IMR-90 (cell line): ENCODE results near the gene NDEL1. TPM values are rescaled to one million over a fixed set of nuclear protein-coding genes. Genes with fewer than 3 reads are reported as not detected.

Experiments
- ATAC-seq: fragments of 200-7000 bp; cut with Tn5 transposase; 2 replicates; pipeline ENCODE4 v1.9.1; 2020; ENCODE audit warnings: low read depth, mild to moderate bottlenecking, moderate library complexity
- Bru-seq: library from RNA; stranded (reverse); fragments of 400-500 nt; gene quantifications from one replicate; lab custom pipeline; 2021; lab: Mats Ljungman, UMichigan
- BruChase-seq, 2 experiments: library from RNA; stranded (reverse); fragments of 400-500 nt; gene quantifications; one replicate each; lab custom pipeline; 2021; lab: Mats Ljungman, UMichigan
- BruUV-seq: library from RNA; stranded (reverse); fragments of 400-500 nt; replicated peaks from 2 replicates; lab custom pipeline; 2021; lab: Mats Ljungman, UMichigan
- CTCF ChIA-PET: fragments of 300-600 bp; formaldehyde crosslinking; extraction: SDS; loops from one replicate; lab custom pipeline; 2021; ENCODE audit warnings: antibody characterized with exemption; lab: Yijun Ruan, JAX
- POLR2A ChIA-PET: fragments of 300-600 bp; sonication (Branson Sonifier 250); formaldehyde crosslinking; loops from one replicate; lab custom pipeline; 2022; ENCODE audit warnings: antibody characterized with exemption; ENCODE audit not compliant: unreplicated experiment; lab: Charles Lee
- DNase-seq: peaks from one replicate; pipeline ENCODE4 v3.0.0; 2013
- H2AFZ ChIP-seq: replicated peaks from 2 replicates; pipeline ENCODE3; 2013; ENCODE audit warnings: low read length, mild to moderate bottlenecking; ENCODE audit not compliant: poor library complexity
- H2AK5ac ChIP-seq: 2 replicates; pipeline ENCODE4 v1.6.1; 2013; ENCODE audit warnings: low read depth, low read length, inconsistent platforms
- H2AK9ac ChIP-seq: replicated peaks from 2 replicates; pipeline ENCODE3; 2013; ENCODE audit warnings: mild to moderate bottlenecking, low read depth, low read length, moderate library complexity; ENCODE audit not compliant: poor library complexity
- H2BK120ac ChIP-seq: 2 replicates; pipeline ENCODE4 v1.6.1; 2013; ENCODE audit warnings: low read depth, low read length, inconsistent platforms
- H2BK15ac ChIP-seq: 3 replicates; pipeline ENCODE4 v1.6.1; 2013; ENCODE audit warnings: low read depth, low read length, inconsistent platforms
- H2BK20ac ChIP-seq: 2 replicates; pipeline ENCODE4 v1.6.1; 2013; ENCODE audit warnings: low read depth, mild to moderate bottlenecking, inconsistent platforms, low read length, moderate library complexity
- H2BK5ac ChIP-seq: 2 replicates; pipeline ENCODE4 v1.6.1; 2013; ENCODE audit warnings: mild to moderate bottlenecking, low read depth, low read length, inconsistent platforms; ENCODE audit not compliant: poor library complexity, severe bottlenecking
- H3K14ac ChIP-seq: replicated peaks from 2 replicates; pipeline ENCODE4 v1.6.1; 2013; ENCODE audit warnings: low read depth, low read length, inconsistent platforms
- H3K18ac ChIP-seq: 2 replicates; pipeline ENCODE4 v1.6.1; 2013; ENCODE audit warnings: low read depth, low read length, control low read depth
- H3K23ac ChIP-seq: 2 replicates; pipeline ENCODE4 v1.6.1; 2013; ENCODE audit warnings: low read depth, low read length, inconsistent platforms
- H3K27ac ChIP-seq: 2 replicates; pipeline ENCODE4 v1.5.1; 2013; ENCODE audit warnings: mild to moderate bottlenecking, control low read depth, low read length; ENCODE audit not compliant: insufficient read depth
- H3K27me3 ChIP-seq: 2 replicates; pipeline ENCODE4 v1.6.1; 2013; ENCODE audit warnings: low read length; ENCODE audit not compliant: control insufficient read depth, insufficient read depth
- H3K36me3 ChIP-seq: 2 replicates; pipeline ENCODE4 v1.6.1; 2013; ENCODE audit warnings: low read length, mixed read lengths; ENCODE audit not compliant: control insufficient read depth, insufficient read depth
- H3K4ac ChIP-seq: 2 replicates; pipeline ENCODE4 v1.6.1; 2013; ENCODE audit warnings: low read depth, low read length, inconsistent platforms
- H3K4me1 ChIP-seq: 2 replicates; pipeline ENCODE4 v1.6.1; 2013; ENCODE audit warnings: low read length, mixed read lengths; ENCODE audit not compliant: control insufficient read depth, insufficient read depth
- H3K4me2 ChIP-seq: 2 replicates; pipeline ENCODE4 v1.6.1; 2013; ENCODE audit warnings: low read depth, mild to moderate bottlenecking, control low read depth, low read length, moderate library complexity
- H3K4me3 ChIP-seq: 2 replicates; pipeline ENCODE4 v1.5.1; 2013; ENCODE audit warnings: low read depth, mild to moderate bottlenecking, control low read depth, low read length, moderate library complexity; ENCODE audit not compliant: insufficient read depth
- H3K56ac ChIP-seq: 2 replicates; pipeline ENCODE4 v1.6.1; 2013; ENCODE audit warnings: low read length, inconsistent platforms; ENCODE audit not compliant: insufficient read depth; ENCODE audit errors: extremely low read depth
- H3K79me1 ChIP-seq, 2 experiments: 2 replicates each; pipeline ENCODE4 v1.6.1; 2013; ENCODE audit warnings: low read length in 2 of 2, inconsistent platforms in 1 of 2, low read depth in 1 of 2
- H3K9ac ChIP-seq: 2 replicates; pipeline ENCODE4 v1.6.1; 2013; ENCODE audit warnings: low read depth, low read length, control low read depth
- H3K9me1 ChIP-seq: 2 replicates; pipeline ENCODE4 v1.6.1; 2013; ENCODE audit warnings: low read length, inconsistent platforms; ENCODE audit not compliant: insufficient read depth
- H3K9me3 ChIP-seq: 2 replicates; pipeline ENCODE4 v1.6.1; 2013; ENCODE audit warnings: low read length; ENCODE audit not compliant: control insufficient read depth, insufficient read depth
- H4K20me1 ChIP-seq: 2 replicates; pipeline ENCODE4 v1.6.1; 2013; ENCODE audit warnings: low read length, inconsistent platforms; ENCODE audit not compliant: insufficient read depth
- H4K5ac ChIP-seq: 2 replicates; pipeline ENCODE4 v1.6.1; 2013; ENCODE audit warnings: mild to moderate bottlenecking, low read depth, low read length, control low read depth
- H4K8ac ChIP-seq, 2 experiments: 2 replicates each; pipeline ENCODE4 v1.6.1; 2013; ENCODE audit warnings: low read depth in 2 of 2, low read length in 2 of 2, control low read depth in 1 of 2, inconsistent platforms in 1 of 2
- H4K91ac ChIP-seq: 2 replicates; pipeline ENCODE4 v1.6.1; 2013; ENCODE audit warnings: low read depth, low read length, inconsistent platforms; ENCODE audit not compliant: insufficient read depth
- BHLHE40 ChIP-seq: fragments of 150-350 bp; IDR thresholded peaks from 2 replicates; pipeline ENCODE4 v1.6.1; 2016; ENCODE audit warnings: mild to moderate bottlenecking, low read depth, low read length
- CEBPB ChIP-seq: IDR thresholded peaks from 2 replicates; pipeline ENCODE4 v1.6.1; 2012; ENCODE audit warnings: low read depth, low read length, improper control_type of control experiment
- MAFK ChIP-seq: IDR thresholded peaks from 2 replicates; pipeline ENCODE4 v1.6.1; 2012; ENCODE audit warnings: low read depth, low read length, improper control_type of control experiment
- MAZ ChIP-seq: IDR thresholded peaks from 2 replicates; pipeline ENCODE4 v1.6.1; 2012; ENCODE audit warnings: low read depth, mild to moderate bottlenecking, low read length, improper control_type of control experiment, moderate library complexity, borderline replicate concordance
- MXI1 ChIP-seq: IDR thresholded peaks from 2 replicates; pipeline ENCODE4 v1.6.1; 2012; ENCODE audit warnings: low read depth, mild to moderate bottlenecking, low read length, moderate library complexity, borderline replicate concordance
- POLR2A ChIP-seq: IDR thresholded peaks from 2 replicates; pipeline ENCODE4 v1.6.1; 2012; ENCODE audit warnings: mild to moderate bottlenecking, low read depth, low read length
- USF2 ChIP-seq: fragments of 150-350 bp; IDR thresholded peaks from 2 replicates; pipeline ENCODE4 v1.6.1; 2017; ENCODE audit warnings: mild to moderate bottlenecking, antibody characterized with exemption, low read length, low read depth
- WGBS, 2 experiments: methylation state at CpG; one replicate each; pipeline versions ENCODE4 v1.1.5 to v1.1.7; 2013; ENCODE audit warnings: missing lambda C conversion rate in 2 of 2; ENCODE audit not compliant: insufficient read length in 1 of 2; ENCODE audit errors: extremely low coverage in 2 of 2; 5-methylcytosine and 5-hydroxymethylcytosine counted together
- dilution Hi-C: fragments of 300-500 bp; cut with HindIII; formaldehyde crosslinking; loops from one replicate; pipeline ENCODE4 v1.14.3; 2018; ENCODE audit warnings: low sequenced_read_pairs; ENCODE audit not compliant: unreplicated experiment
- in situ Hi-C: fragments of 300-500 bp; cut with MboI; formaldehyde crosslinking; loops from 3 replicates; pipeline ENCODE4 v1.14.3; 2019; ENCODE audit warnings: low sequenced_read_pairs, inconsistent platforms, mixed read lengths
- intact Hi-C: fragments of 100-400 bp; cut with micrococcal nuclease; formaldehyde crosslinking; loops from 2 replicates; pipeline ENCODE4 v1.10.0; 2022
- long read RNA-seq: library from polyadenylated mRNA; unstranded; transcript quantifications from one replicate; pipeline ENCODE4 v2.0.0, GENCODE V29; 2021; ENCODE audit not compliant: unreplicated experiment
- polyA plus RNA-seq, 3 experiments: library from polyadenylated mRNA; depleted of rRNA; stranded (reverse); fragments of >200 nt; gene quantifications; 2 replicates each; pipeline ENCODE4 v1.2.3, GENCODE V29; 2012; ENCODE audit warnings: low replicate concordance in 1 of 3
- total RNA-seq: library from RNA; depleted of rRNA; stranded (reverse); fragments of >200 nt; gene quantifications from 2 replicates; pipeline ENCODE4 v1.2.3, GENCODE V29; 2012; rRNA removed

NDEL1 gene, protein sequence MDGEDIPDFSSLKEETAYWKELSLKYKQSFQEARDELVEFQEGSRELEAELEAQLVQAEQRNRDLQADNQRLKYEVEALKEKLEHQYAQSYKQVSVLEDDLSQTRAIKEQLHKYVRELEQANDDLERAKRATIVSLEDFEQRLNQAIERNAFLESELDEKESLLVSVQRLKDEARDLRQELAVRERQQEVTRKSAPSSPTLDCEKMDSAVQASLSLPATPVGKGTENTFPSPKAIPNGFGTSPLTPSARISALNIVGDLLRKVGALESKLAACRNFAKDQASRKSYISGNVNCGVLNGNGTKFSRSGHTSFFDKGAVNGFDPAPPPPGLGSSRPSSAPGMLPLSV
- total RNA-seq (28.9 and 40.3 TPM in 2 replicates), polyA plus RNA-seq (2012; rRNA removed) (95.6 and 97.7 TPM in 2 replicates), Bru-seq, nascent RNA (percentile 97 among the genes with signal in this experiment), BruChase-seq, experiment 1, labeled RNA remaining after a 6-hour chase (percentile 90 among the genes with signal in this experiment), BruChase-seq, experiment 2, labeled RNA remaining after a 2-hour chase (percentile 95 among the genes with signal in this experiment)
- 53.9 and 88.1 TPM in 2 replicates for polyA plus RNA-seq (2012; cell fraction: cytosol; rRNA removed)
- 152 and 190 TPM in 2 replicates for polyA plus RNA-seq (2012; cell fraction: nucleus; rRNA removed; ENCODE audit: low replicate concordance)
- long read RNA-seq, transcript NDEL1-203 (10 exons, 1,858 nt), result minor isoform, 14 of 46 reads
- long read RNA-seq, transcript NDEL1-201 (9 exons, 2,372 nt), result major isoform, 15 of 46 reads
- long read RNA-seq, transcript NDEL1-204 (1 exons, 3,927 nt), result minor isoform, 10 of 46 reads
- long read RNA-seq, partial matches to known transcripts, result 4 of 46 reads
- long read RNA-seq, other reads (novel, unspliced or antisense), result 3 of 46 reads

- peak within 1 kb of the TSS; percentile 89 for H3K4me2 ChIP-seq
- CTCF ChIA-PET, result interaction anchor here (0.5 to 1.2 kb wide), 2 partner anchors 25 to 46 kb away, joined by 5 to 7 read pairs; no protein-coding TSS in a partner anchor
- peak within 1 kb of the TSS; percentile 84 for H4K5ac ChIP-seq
- H2BK120ac ChIP-seq, result 0 out of 2 replicates have a peak within 1 kb of the TSS, but pooled peaks have one; percentile 6
- intact Hi-C loops, result loop anchor here (1.0 kb wide), 1 partner anchor 52 kb away; the partner anchor contains the start of gene RPL26
- peak within 1 kb of the TSS; percentile 77 for H3K4me3 ChIP-seq
- H2AFZ ChIP-seq, result peak within 1 kb of the TSS; percentile 95
- H4K20me1 ChIP-seq, result peaks cover 42% of the 10 kb centered on the region
- no peaks in the 10 kb centered on the region for H3K4me1 ChIP-seq
- BruUV-seq, result no TSS peak
- H3K9me3 ChIP-seq, result no peaks in the 10 kb centered on the region
- H3K27me3 ChIP-seq, result no peaks in the 10 kb centered on the region
- peak within 1 kb of the TSS; percentile 87 for H3K56ac ChIP-seq
- peak within 1 kb of the TSS; percentile 98 for H2AK9ac ChIP-seq
- H3K14ac ChIP-seq, result peak within 1 kb of the TSS; percentile 85
- peaks cover 5% of the 10 kb centered on the region for H3K36me3 ChIP-seq
- peak within 1 kb of the TSS; percentile 90 for H3K27ac ChIP-seq
- peak within 1 kb of the TSS; percentile 95 for H3K9ac ChIP-seq
- H2BK20ac ChIP-seq, result no peak within 1 kb of the TSS
- 0% methylated on average over 41 of the region's 68 CpGs; no CpG with 5 or more reads in 1 of the 2 experiments for WGBS, 2 experiments
- POLR2A ChIA-PET, result interaction anchor here (0.6 to 1.1 kb wide), 2 partner anchors 15 to 43 kb away, joined by 4 to 6 read pairs; no protein-coding TSS in a partner anchor
- peaks cover 0 to 18% of the 10 kb centered on the region in 2 experiments; a peak in 2 of 4 replicates for H3K79me1 ChIP-seq
- H3K18ac ChIP-seq, result peak within 1 kb of the TSS; percentile 33
- peak within 1 kb of the TSS; percentile 72 to 90 for H4K8ac ChIP-seq
- DNase-seq (peak; percentile 97), ATAC-seq (peak; percentile 97)
- peak within 1 kb of the TSS; percentile 78 for H4K91ac ChIP-seq
- H2AK5ac ChIP-seq, result peak within 1 kb of the TSS; percentile 65
- peaks cover 2% of the 10 kb centered on the region; the same call in 1 of the 2 replicates for H3K9me1 ChIP-seq
- in situ Hi-C loops, result no loop called here
- peak within 1 kb of the TSS; percentile 82 for H2BK5ac ChIP-seq
- dilution Hi-C loops, result no loop called here
- H2BK15ac ChIP-seq, result 0 out of 3 replicates have a peak within 1 kb of the TSS, but pooled peaks have one; percentile 12
- peak within 1 kb of the TSS; percentile 82 for H3K4ac ChIP-seq
- TF ChIP-seq BHLHE40, result no peak
- TF ChIP-seq USF2, result peak; percentile 24; the same call in 1 of the 2 replicates
- TF ChIP-seq MAFK, result no peak
- peak; percentile 68 for TF ChIP-seq CEBPB
- peak; percentile 80; the same call in 1 of the 2 replicates for TF ChIP-seq MAZ
- peak; percentile 98 for TF ChIP-seq POLR2A
- peak; percentile 91; the same call in 1 of the 2 replicates for TF ChIP-seq MXI1
- H3K23ac ChIP-seq, result peak within 1 kb of the TSS; percentile 90
Observed at GRCh38 chr17:8435245-8436168, at the start of gene NDEL1. Gene NDEL1, plus strand, starts transcription at chr17:8435884. Its CDS starts 8,388 bp downstream, at chr17:8444272.
